HG03521 (cell line): Measurements from ENCODE around the gene PYHIN1.
A peak's percentile ranks its signal among the peaks of the same experiment; 100 is the strongest.
"Not testable (repeated sequence)": the region's sequence is repeated elsewhere in the genome, so short reads cannot be mapped to it uniquely, and the experiment has no call there.

Experiments
- ATAC-seq: cut with Tn5 transposase; IDR thresholded peaks from one replicate; pipeline ENCODE4 v1.9.1; 2021; ENCODE audit warnings: mild to moderate bottlenecking, moderate library complexity; ENCODE audit not compliant: unreplicated experiment

The PYHIN1 gene

GRCh38 chr1:158978730-158979129, 47.4 kb downstream of the PYHIN1 start:
- ATAC-seq, result no peak

DNA sequence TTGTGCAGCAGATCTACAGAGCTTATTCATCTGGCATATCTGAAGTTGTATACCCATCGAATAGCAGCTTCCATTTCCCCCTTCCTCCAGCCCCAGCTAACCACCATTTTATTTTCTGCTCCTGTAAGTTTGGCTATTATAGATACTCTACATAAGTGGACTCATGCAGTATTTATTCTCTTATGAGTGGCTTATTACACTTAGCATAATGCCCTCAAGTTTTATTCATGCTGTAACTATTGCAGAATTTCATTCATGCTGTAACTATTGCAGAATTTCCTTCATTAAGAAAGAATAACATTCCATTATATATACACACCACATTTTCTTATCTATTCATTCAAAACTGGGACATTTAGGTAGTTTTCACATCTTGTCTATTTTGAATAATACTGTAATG, 47.9 kb downstream of the PYHIN1 start:
- no peak for ATAC-seq

DNA sequence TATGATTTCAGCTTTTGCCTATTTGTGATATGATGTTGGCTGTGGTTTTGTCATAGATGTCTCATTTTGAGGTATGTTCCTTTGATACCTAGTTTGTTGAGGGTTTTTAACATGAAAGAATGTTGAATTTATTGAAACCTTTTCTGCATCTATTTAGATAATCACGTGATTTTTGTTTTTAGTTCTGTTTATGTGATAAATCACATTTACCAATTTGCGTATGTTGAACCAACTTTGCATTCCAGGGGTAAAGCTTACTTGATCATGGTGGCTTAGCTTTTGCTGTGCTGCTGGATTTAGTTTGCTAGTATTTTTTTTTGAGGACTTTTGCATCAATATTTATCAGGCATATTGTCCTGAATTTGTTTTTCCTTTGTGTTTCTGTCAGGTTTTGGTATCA, 51.9 kb downstream of the PYHIN1 start:
- no peak for ATAC-seq

DNA sequence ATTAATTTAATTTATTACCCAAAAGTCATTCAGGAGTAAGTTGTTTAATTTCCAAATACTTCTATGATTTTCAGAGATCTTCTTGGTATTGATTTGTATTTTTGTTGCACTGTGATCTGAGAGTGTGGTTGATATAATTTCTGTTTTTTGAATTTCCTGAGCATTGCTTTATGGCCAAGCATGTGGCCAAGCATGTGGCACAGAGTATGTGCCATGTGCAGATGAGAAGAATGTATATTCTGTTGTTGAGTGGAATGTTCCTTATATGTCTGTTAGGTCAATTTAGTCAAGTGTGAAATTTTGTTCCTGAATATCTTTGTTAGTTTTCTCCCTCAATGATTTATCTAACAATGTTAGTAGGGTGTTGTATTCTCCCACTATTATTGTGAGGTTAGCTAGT, 53.0 kb downstream of the PYHIN1 start:
- no peak for ATAC-seq

- ATAC-seq, result no peak
These were observed 58.1 kb downstream of the PYHIN1 start for GRCh38 chr1:158989424-158989823.

DNA sequence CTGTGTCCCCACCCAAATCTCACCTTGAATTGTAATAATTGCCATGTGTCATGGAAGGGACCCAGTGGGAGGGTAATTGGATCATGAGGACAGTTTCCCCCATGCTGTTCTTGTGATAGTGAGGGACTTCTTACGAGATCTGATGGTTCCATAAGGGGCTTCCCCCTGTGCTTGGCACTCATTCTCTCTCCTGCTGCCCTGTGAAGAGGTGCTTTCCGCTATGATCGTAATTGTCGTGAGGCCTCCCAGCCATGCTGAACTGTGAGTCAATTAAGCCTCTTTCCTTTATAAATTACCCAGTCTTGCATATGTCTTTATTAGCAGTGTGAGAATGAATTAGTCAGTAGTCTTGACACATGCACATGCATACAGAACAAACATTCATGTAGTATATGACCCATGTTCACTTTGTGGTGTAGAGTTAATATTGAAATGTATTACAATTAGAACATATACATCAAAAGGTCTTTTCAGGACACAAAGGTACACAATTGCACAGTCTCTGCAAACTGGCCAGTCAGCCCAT, 61.5 kb downstream of the PYHIN1 start:
- ATAC-seq, result no peak

- no peak for ATAC-seq
These were observed 65.6 kb downstream of the PYHIN1 start for GRCh38 chr1:158996998-158997397.

- peak; percentile 21 for ATAC-seq
These were observed 66.9 kb downstream of the PYHIN1 start for GRCh38 chr1:158998037-158998780.

GRCh38 chr1:158998781-158999161, 67.4 kb downstream of the PYHIN1 start:
- ATAC-seq, result peak; percentile 46

- ATAC-seq, result no peak
These were observed 68.1 kb downstream of the PYHIN1 start for GRCh38 chr1:158999316-159000069.

GRCh38 chr1:159000070-159000409, 68.7 kb downstream of the PYHIN1 start:
- no peak for ATAC-seq

DNA sequence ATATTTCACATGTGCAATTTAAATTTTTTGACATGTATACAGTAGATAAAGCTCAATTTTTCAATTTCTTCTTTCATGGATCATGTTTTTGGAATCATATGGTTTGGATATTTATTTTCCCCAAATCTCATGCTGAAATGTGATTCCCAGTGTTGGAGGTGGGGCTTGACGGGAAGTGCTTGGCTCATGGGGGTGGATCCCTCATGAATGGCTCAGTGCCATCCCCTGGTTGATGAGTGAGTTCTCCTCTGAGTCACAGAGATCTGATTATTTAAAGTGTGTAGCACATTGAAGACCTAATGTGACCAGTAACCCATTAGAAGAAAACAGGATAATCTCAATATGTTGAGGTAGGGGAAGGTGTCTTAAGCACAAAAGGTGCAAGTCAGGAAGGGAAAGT, 69.3 kb downstream of the PYHIN1 start:
- no peak for ATAC-seq

GRCh38 chr1:159005161-159005560, 73.8 kb downstream of the PYHIN1 start:
- ATAC-seq, result no peak

- no peak for ATAC-seq
These were observed 74.3 kb downstream of the PYHIN1 start for GRCh38 chr1:159005676-159006075.

- ATAC-seq, result not testable (repeated sequence)
These were observed 75.0 kb downstream of the PYHIN1 start for GRCh38 chr1:159006210-159006807.

DNA sequence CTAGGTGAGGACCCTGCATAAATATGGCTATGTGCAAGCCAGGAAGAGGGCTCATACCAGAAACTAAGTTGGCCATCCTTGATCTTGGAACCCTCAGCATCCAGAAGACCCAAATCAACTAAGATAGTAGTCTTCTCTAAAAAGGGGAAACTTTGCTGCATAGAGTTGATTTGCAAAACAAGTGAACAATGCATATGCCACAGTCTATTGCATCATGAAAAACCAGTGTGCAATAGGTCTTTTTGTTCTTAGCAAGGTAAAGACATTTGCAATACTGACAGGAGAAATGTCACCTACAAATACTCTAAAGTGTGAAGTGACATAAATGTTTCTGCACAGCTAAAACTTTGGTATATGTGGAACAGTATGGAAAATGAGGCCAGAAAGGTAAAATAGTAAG, 76.4 kb downstream of the PYHIN1 start:
- ATAC-seq, result no peak

GRCh38 chr1:159008744-159009188, 77.4 kb downstream of the PYHIN1 start:
- peak; percentile 77 for ATAC-seq

GRCh38 chr1:159009287-159009686, 77.9 kb downstream of the PYHIN1 start:
- ATAC-seq, result no peak

DNA sequence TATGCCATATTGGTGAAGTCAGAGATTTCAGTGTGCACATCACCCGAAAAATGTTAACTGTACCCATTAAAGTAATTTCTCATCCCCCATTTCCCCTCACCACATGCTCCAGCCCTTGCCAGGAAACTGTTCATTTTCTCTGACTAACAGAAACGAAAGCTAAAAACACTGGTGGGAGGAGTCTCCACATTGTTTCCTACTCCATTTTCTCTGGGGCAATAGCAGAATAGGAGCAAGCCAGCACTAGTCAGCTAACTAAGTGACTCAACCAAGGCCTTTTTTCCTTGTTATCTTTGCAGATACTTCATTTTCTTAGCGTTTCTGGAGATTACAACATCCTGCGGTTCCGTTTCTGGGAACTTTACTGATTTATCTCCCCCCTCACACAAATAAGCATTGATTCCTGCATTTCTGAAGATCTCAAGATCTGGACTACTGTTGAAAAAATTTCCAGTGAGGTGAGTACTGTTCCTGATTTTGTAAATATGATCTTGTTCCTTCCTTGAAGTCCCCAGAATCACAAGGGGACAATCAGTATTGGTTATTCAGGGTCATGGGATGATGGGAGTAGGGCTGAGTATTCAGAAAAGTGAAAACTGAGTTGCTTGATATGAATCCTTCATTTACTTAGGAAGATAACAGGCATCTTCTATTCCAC, 78.5 kb downstream of the PYHIN1 start, which contains the start of gene IFI16:
Gene IFI16, plus strand, starts transcription at position 204 of the 658 bp plus-strand sequence. CDS start 4,774 bp downstream, outside the sequence.
- peak; percentile 71 for ATAC-seq

GRCh38 chr1:159010391-159010790, 79.0 kb downstream of the PYHIN1 start:
- no peak for ATAC-seq

- not testable (repeated sequence) for ATAC-seq
These were observed 79.6 kb downstream of the PYHIN1 start for GRCh38 chr1:159011001-159011400.
